ENCODE data around the gene NETO2. TPM values are rescaled to one million over a fixed set of nuclear protein-coding genes. Genes with fewer than 3 reads are reported as not detected.
A peak's percentile ranks its signal among the peaks of the same experiment; 100 is the strongest.
"Not testable (repeated sequence)": the region's sequence is repeated elsewhere in the genome, so short reads cannot be mapped to it uniquely, and the experiment has no call there.

The NETO2 gene
- total RNA-seq, 5 donors from 2014 or later (not counting 1 experiment from before 2014, with no cell fraction given), result 1.4 to 4.1 (median 2.1) TPM

GRCh38 chr16:47057630-47057993 is 86.1 kb downstream of the NETO2 start:
- DNase-seq (peak in 1 of 35 experiments; percentile 0), ATAC-seq (replicated peaks in 1 of 4) (no peak)
- H3K4me3 Mint-ChIP-seq, result no peak overlapping the region
- no peak overlapping the region for H3K4me3 ChIP-seq (ENCODE audit: control insufficient read depth in 1 of 2, extremely low read depth in 1 of 2, low read length in 1 of 2)
- no peaks in the 10 kb centered on the region for H3K4me1 Mint-ChIP-seq
- H3K9me3 Mint-ChIP-seq, result peaks cover 0 to 1% (median under 1%) of the 10 kb centered on the region in 3 donors
- H3K36me3 ChIP-seq (ENCODE audit: control insufficient read depth in 2 of 2, extremely low read depth in 1 of 2, insufficient read depth in 1 of 2, low read length in 1 of 2), result no peaks in the 10 kb centered on the region
- ChIA-PET CTCF (no interaction called here), POLR2A (no interaction called here)
- no peaks in the 10 kb centered on the region for H3K9me3 ChIP-seq
- 69% methylated on average over 5 of the region's 5 CpGs for WGBS (ENCODE audit: insufficient coverage)
- peaks cover 0 to 26% of the 10 kb centered on the region in 2 experiments for H3K27me3 ChIP-seq (replicated peaks in 1 of 2; ENCODE audit: control insufficient read depth in 2 of 2, extremely low read depth in 1 of 2, insufficient read depth in 2 of 2, low read length in 1 of 2)
- H3K4me1 ChIP-seq (ENCODE audit: control insufficient read depth in 1 of 2, extremely low read depth in 1 of 2, insufficient read depth in 2 of 2, low read length in 2 of 2), result no peaks in the 10 kb centered on the region
- H3K27ac ChIP-seq (ENCODE audit: low read length), result no peak overlapping the region
- H3K27ac Mint-ChIP-seq, result no peak overlapping the region
- no peaks in the 10 kb centered on the region for H3K27me3 Mint-ChIP-seq
- no peaks in the 10 kb centered on the region for H3K36me3 Mint-ChIP-seq

DNA sequence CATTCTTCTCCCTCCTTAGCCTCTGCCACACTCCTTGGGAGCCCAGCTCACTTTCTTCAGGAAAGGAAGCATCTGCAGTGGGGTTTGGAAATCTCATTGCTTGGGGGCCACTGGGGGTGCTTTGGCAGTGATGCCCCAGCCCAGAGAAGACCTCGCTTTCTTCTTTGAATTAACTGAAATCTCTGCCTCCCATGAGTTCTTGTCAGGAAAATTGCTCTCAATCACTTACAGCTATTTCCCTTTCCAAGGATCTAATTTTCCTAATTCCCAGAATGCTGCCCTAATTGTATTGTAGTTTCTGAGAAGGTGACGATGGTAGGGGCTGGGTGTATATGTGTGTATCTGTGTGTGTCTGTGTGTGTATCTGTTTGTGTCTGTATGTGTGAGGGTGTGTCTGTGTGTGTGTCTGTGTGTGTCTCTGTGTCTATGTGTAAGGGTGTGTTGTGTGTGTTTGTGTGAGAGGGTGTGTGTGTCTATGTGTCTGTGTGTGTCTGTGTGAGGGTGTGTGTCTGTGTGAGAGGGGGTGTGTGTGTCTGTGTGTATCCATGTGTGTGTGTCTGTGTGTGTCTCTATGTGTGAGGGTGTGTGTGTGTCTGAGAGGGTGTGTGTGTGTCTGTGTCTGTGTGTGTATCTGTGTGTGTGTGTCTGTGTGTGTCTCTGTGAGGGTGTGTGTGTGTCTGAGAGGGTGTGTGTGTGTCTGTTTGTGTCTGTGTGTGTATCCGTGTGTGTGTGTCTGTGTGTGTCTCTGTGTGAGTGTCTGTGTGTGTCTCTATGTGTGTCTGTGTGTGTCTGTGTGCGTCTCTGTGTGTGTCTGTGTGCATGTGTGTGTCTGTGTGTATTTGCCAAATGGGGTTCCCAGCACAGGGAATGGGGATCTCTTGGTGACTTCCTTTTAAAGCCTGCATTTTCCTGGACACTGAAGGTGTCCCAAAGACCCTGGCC is 86.8 kb downstream of the NETO2 start:
- CTCF ChIA-PET, result no interaction called here
- H3K36me3 ChIP-seq (ENCODE audit: control insufficient read depth in 2 of 2, extremely low read depth in 1 of 2, insufficient read depth in 1 of 2, low read length in 1 of 2), result no peaks in the 10 kb centered on the region
- Mint-ChIP-seq H3K27me3 (no peaks in the 10 kb centered on the region), H3K4me1 (no peaks in the 10 kb centered on the region), H3K27ac (no peak overlapping the region), H3K9me3 (no peaks in the 10 kb centered on the region), H3K4me3 (no peak overlapping the region), H3K36me3 (no peaks in the 10 kb centered on the region)
- H3K27ac ChIP-seq (ENCODE audit: low read length), result no peak overlapping the region
- no peaks in the 10 kb centered on the region for H3K4me1 ChIP-seq (ENCODE audit: control insufficient read depth in 1 of 2, extremely low read depth in 1 of 2, insufficient read depth in 2 of 2, low read length in 2 of 2)
- ATAC-seq (replicated peaks in 1 of 4) (no peak), DNase-seq (peak in 1 of 35 experiments; percentile 3)
- H3K27me3 ChIP-seq (replicated peaks in 1 of 2; ENCODE audit: control insufficient read depth in 2 of 2, extremely low read depth in 1 of 2, insufficient read depth in 2 of 2, low read length in 1 of 2), result peaks cover 0 to 28% of the 10 kb centered on the region in 2 experiments
- 88% methylated on average over 4 of the region's 4 CpGs for WGBS (ENCODE audit: insufficient coverage)
- H3K4me3 ChIP-seq (ENCODE audit: control insufficient read depth in 1 of 2, extremely low read depth in 1 of 2, low read length in 1 of 2), result no peak overlapping the region
- POLR2A ChIA-PET, result interaction anchor here (0.6 to 0.7 kb wide), 2 partner anchors 18 to 59 kb away, joined by 3 read pairs; no protein-coding TSS in a partner anchor
- no peaks in the 10 kb centered on the region for H3K9me3 ChIP-seq

DNA sequence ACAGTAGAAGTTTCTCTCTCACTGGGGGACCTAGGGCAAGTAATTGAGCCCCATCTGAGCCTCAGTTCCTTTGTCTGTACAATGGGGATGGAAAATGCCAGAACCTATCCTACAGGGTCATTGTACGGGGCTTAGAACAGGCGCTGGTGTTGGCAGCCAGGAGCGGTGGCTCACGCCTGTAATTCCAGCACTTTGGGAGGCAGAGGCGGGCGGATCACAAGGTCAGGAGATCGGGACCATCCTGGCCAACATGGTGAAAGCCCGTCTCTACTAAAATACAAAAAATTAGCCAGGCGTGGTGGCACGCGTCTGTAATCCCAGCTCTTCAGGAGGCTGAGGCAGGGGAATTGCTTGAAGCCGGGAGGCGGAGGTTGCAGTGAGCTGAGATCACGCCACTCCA is 87.7 kb downstream of the NETO2 start:
- H3K9me3 Mint-ChIP-seq; CTCF ChIA-PET; H3K4me1 Mint-ChIP-seq; DNase-seq; ATAC-seq (replicated peaks in 1 of 4); H3K27me3 Mint-ChIP-seq; H3K36me3 ChIP-seq (ENCODE audit: control insufficient read depth in 2 of 2, extremely low read depth in 1 of 2, insufficient read depth in 1 of 2, low read length in 1 of 2); H3K27ac ChIP-seq (ENCODE audit: low read length); H3K4me3 Mint-ChIP-seq; H3K9me3 ChIP-seq; H3K36me3 Mint-ChIP-seq; H3K27ac Mint-ChIP-seq; H3K4me3 ChIP-seq (ENCODE audit: control insufficient read depth in 1 of 2, extremely low read depth in 1 of 2, low read length in 1 of 2); H3K4me1 ChIP-seq (ENCODE audit: control insufficient read depth in 1 of 2, extremely low read depth in 1 of 2, insufficient read depth in 2 of 2, low read length in 2 of 2): not testable (repeated sequence)
- POLR2A ChIA-PET, result interaction anchor here (0.6 to 0.7 kb wide), 2 partner anchors 17 to 60 kb away, joined by 3 read pairs; no protein-coding TSS in a partner anchor
- 95% methylated on average over 7 of the region's 14 CpGs for WGBS (ENCODE audit: insufficient coverage)
- H3K27me3 ChIP-seq (replicated peaks in 1 of 2; ENCODE audit: control insufficient read depth in 2 of 2, extremely low read depth in 1 of 2, insufficient read depth in 2 of 2, low read length in 1 of 2), result peaks cover 0 to 24% of the 10 kb centered on the region in 2 experiments

- Histone ChIP-seq H3K4me3 (ENCODE audit: control insufficient read depth in 1 of 2, extremely low read depth in 1 of 2, low read length in 1 of 2) (no peak overlapping the region), H3K27me3 (replicated peaks in 1 of 2; ENCODE audit: control insufficient read depth in 2 of 2, extremely low read depth in 1 of 2, insufficient read depth in 2 of 2, low read length in 1 of 2) (peaks cover 0 to 20% of the 10 kb centered on the region in 2 experiments), H3K9me3 (no peaks in the 10 kb centered on the region), H3K27ac (ENCODE audit: low read length) (no peak overlapping the region), H3K4me1 (ENCODE audit: control insufficient read depth in 1 of 2, extremely low read depth in 1 of 2, insufficient read depth in 2 of 2, low read length in 2 of 2) (no peaks in the 10 kb centered on the region), H3K36me3 (ENCODE audit: control insufficient read depth in 2 of 2, extremely low read depth in 1 of 2, insufficient read depth in 1 of 2, low read length in 1 of 2) (no peaks in the 10 kb centered on the region)
- Mint-ChIP-seq H3K4me3 (no peak overlapping the region), H3K4me1 (no peaks in the 10 kb centered on the region), H3K9me3 (no peaks in the 10 kb centered on the region), H3K36me3 (no peaks in the 10 kb centered on the region), H3K27me3 (peaks cover 0 to 2% of the 10 kb centered on the region in 2 donors), H3K27ac (no peak overlapping the region)
- DNase-seq (no peak), ATAC-seq (replicated peaks in 1 of 4) (no peak)
- ChIA-PET CTCF (no interaction called here), POLR2A (no interaction called here)
- WGBS (ENCODE audit: insufficient coverage), result 84% methylated on average over 26 of the region's 26 CpGs
Measured at GRCh38 chr16:47055136-47055885, 88.4 kb downstream of the NETO2 start.

DNA sequence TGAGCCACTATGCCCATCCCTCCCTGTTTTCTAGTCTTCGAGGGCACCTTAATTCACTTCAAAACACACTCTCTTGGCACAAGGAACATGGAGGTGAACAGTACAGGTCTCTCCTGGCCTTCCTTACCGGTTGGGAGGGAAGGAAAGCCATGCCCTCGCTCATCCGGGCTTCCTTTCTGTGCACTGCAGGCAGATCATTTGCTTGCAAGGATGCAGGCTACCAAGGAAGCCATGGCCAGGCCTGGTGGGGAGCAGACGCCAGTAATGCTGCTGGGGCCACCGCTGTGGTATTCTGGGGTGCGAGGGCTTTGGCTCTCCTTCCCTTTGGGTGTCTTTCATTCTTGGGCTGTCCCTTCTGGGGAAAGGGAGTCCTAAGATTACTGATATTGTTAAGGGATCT is 89.4 kb downstream of the NETO2 start:
- H3K36me3 ChIP-seq (ENCODE audit: control insufficient read depth in 2 of 2, extremely low read depth in 1 of 2, insufficient read depth in 1 of 2, low read length in 1 of 2), result no peaks in the 10 kb centered on the region
- Mint-ChIP-seq H3K36me3 (no peaks in the 10 kb centered on the region), H3K4me3 (no peak overlapping the region), H3K9me3 (no peaks in the 10 kb centered on the region), H3K27ac (no peak overlapping the region), H3K4me1 (no peaks in the 10 kb centered on the region), H3K27me3 (peaks cover 0 to 2% of the 10 kb centered on the region in 2 donors)
- ChIA-PET POLR2A (no interaction called here), CTCF (no interaction called here)
- ATAC-seq (replicated peaks in 1 of 4) (no peak), DNase-seq (no peak)
- no peak overlapping the region for H3K4me3 ChIP-seq (ENCODE audit: control insufficient read depth in 1 of 2, extremely low read depth in 1 of 2, low read length in 1 of 2)
- no peak overlapping the region for H3K27ac ChIP-seq (ENCODE audit: low read length)
- H3K9me3 ChIP-seq, result no peaks in the 10 kb centered on the region
- no peaks in the 10 kb centered on the region for H3K4me1 ChIP-seq (ENCODE audit: control insufficient read depth in 1 of 2, extremely low read depth in 1 of 2, insufficient read depth in 2 of 2, low read length in 2 of 2)
- 98% methylated on average over 6 of the region's 7 CpGs for WGBS (ENCODE audit: insufficient coverage)
- peaks cover 0 to 25% of the 10 kb centered on the region in 2 experiments for H3K27me3 ChIP-seq (replicated peaks in 1 of 2; ENCODE audit: control insufficient read depth in 2 of 2, extremely low read depth in 1 of 2, insufficient read depth in 2 of 2, low read length in 1 of 2)

GRCh38 chr16:47053895-47054294 is 89.8 kb downstream of the NETO2 start:
- CTCF ChIA-PET, result no interaction called here
- Histone ChIP-seq H3K9me3 (no peaks in the 10 kb centered on the region), H3K4me1 (ENCODE audit: control insufficient read depth in 1 of 2, extremely low read depth in 1 of 2, insufficient read depth in 2 of 2, low read length in 2 of 2) (no peaks in the 10 kb centered on the region), H3K4me3 (ENCODE audit: control insufficient read depth in 1 of 2, extremely low read depth in 1 of 2, low read length in 1 of 2) (no peak overlapping the region), H3K27me3 (replicated peaks in 1 of 2; ENCODE audit: control insufficient read depth in 2 of 2, extremely low read depth in 1 of 2, insufficient read depth in 2 of 2, low read length in 1 of 2) (peaks cover 0 to 29% of the 10 kb centered on the region in 2 experiments), H3K27ac (ENCODE audit: low read length) (no peak overlapping the region), H3K36me3 (ENCODE audit: control insufficient read depth in 2 of 2, extremely low read depth in 1 of 2, insufficient read depth in 1 of 2, low read length in 1 of 2) (no peaks in the 10 kb centered on the region)
- H3K27me3 Mint-ChIP-seq, result peaks cover 0 to 2% of the 10 kb centered on the region in 2 donors
- H3K4me3 Mint-ChIP-seq, result no peak overlapping the region
- no peaks in the 10 kb centered on the region for H3K36me3 Mint-ChIP-seq
- ATAC-seq (replicated peaks in 1 of 4) (no peak), DNase-seq (no peak)
- no peaks in the 10 kb centered on the region for H3K4me1 Mint-ChIP-seq
- no peaks in the 10 kb centered on the region for H3K9me3 Mint-ChIP-seq
- POLR2A ChIA-PET, result no interaction called here
- WGBS (ENCODE audit: insufficient coverage), result 100% methylated on average over 2 of the region's 5 CpGs
- no peak overlapping the region for H3K27ac Mint-ChIP-seq

Data from T-cell (primary cell).